ENCODE measurements around the gene MS4A6A. TPM values are rescaled to one million over a fixed set of nuclear protein-coding genes. Genes with fewer than 3 reads are reported as not detected.
"Not testable (repeated sequence)": the region's sequence is repeated elsewhere in the genome, so short reads cannot be mapped to it uniquely, and the experiment has no call there.

The MS4A6A gene
- total RNA-seq, 1 donor from 2014 or later = not detected

GRCh38 chr11:60155931-60156330 lies 27.0 kb downstream of the MS4A6A start:
- Histone ChIP-seq H3K36me3 (ENCODE audit: insufficient read depth, low read length) (no peaks in the 10 kb centered on the region), H3K27me3 (ENCODE audit: insufficient read depth, low read length) (no peaks in the 10 kb centered on the region), H3K79me2 (ENCODE audit: insufficient read depth, low read length) (no peaks in the 10 kb centered on the region), H3K4me2 (ENCODE audit: low read length) (no peak overlapping the region), H3K9ac (ENCODE audit: low read length) (no peak overlapping the region), H4K20me1 (ENCODE audit: insufficient read depth, low read length) (no peaks in the 10 kb centered on the region), H3K4me1 (ENCODE audit: insufficient read depth, low read length) (no peaks in the 10 kb centered on the region), H3K9me3 (ENCODE audit: insufficient read depth, low read depth, low read length) (no peaks in the 10 kb centered on the region), H2AFZ (ENCODE audit: low read depth, low read length) (no peak overlapping the region), H3K27ac (ENCODE audit: low read depth, low read length) (no peak overlapping the region), H3K4me3 (ENCODE audit: insufficient read depth, low read depth, low read length) (no peak overlapping the region)
- Mint-ChIP-seq H3K27me3 (ENCODE audit: low read depth, unreplicated experiment) (no peaks in the 10 kb centered on the region), H3K4me1 (ENCODE audit: low read depth, unreplicated experiment) (no peaks in the 10 kb centered on the region), H3K9me3 (ENCODE audit: unreplicated experiment) (no peaks in the 10 kb centered on the region), H3K27ac (ENCODE audit: unreplicated experiment) (no peak overlapping the region), H3K36me3 (ENCODE audit: low read depth, unreplicated experiment) (no peaks in the 10 kb centered on the region), H3K4me3 (ENCODE audit: unreplicated experiment) (no peak overlapping the region)
- FAIRE-seq (no peak), DNase-seq (ENCODE audit: low read depth) (no peak)
- TF ChIP-seq CTCF (IDR thresholded peaks at IDR 0.05; ENCODE audit: insufficient read depth, low read depth, low read length) = no peak
- TF ChIP-seq EZH2 (IDR thresholded peaks at IDR 0.05; ENCODE audit: insufficient read depth, low read length) = no peak

GRCh38 chr11:60152727-60153126 lies 30.2 kb downstream of the MS4A6A start:
- H3K4me3 Mint-ChIP-seq (ENCODE audit: unreplicated experiment); H3K4me1 ChIP-seq (ENCODE audit: insufficient read depth, low read length); H3K27me3 ChIP-seq (ENCODE audit: insufficient read depth, low read length); FAIRE-seq; H3K9me3 ChIP-seq (ENCODE audit: insufficient read depth, low read depth, low read length); H3K27me3 Mint-ChIP-seq (ENCODE audit: low read depth, unreplicated experiment); H3K27ac ChIP-seq (ENCODE audit: low read depth, low read length); H3K79me2 ChIP-seq (ENCODE audit: insufficient read depth, low read length); H3K36me3 ChIP-seq (ENCODE audit: insufficient read depth, low read length); H3K9me3 Mint-ChIP-seq (ENCODE audit: unreplicated experiment); H2AFZ ChIP-seq (ENCODE audit: low read depth, low read length); H3K4me1 Mint-ChIP-seq (ENCODE audit: low read depth, unreplicated experiment); H3K4me2 ChIP-seq (ENCODE audit: low read length); H3K27ac Mint-ChIP-seq (ENCODE audit: unreplicated experiment); H3K36me3 Mint-ChIP-seq (ENCODE audit: low read depth, unreplicated experiment); H4K20me1 ChIP-seq (ENCODE audit: insufficient read depth, low read length); H3K4me3 ChIP-seq (ENCODE audit: insufficient read depth, low read depth, low read length); DNase-seq (ENCODE audit: low read depth); H3K9ac ChIP-seq (ENCODE audit: low read length): not testable (repeated sequence)

- no peaks in the 10 kb centered on the region for H3K4me1 ChIP-seq (ENCODE audit: insufficient read depth, low read length)
- H3K79me2 ChIP-seq (ENCODE audit: insufficient read depth, low read length) = no peaks in the 10 kb centered on the region
- no peak overlapping the region for H2AFZ ChIP-seq (ENCODE audit: low read depth, low read length)
- H4K20me1 ChIP-seq (ENCODE audit: insufficient read depth, low read length) = no peaks in the 10 kb centered on the region
- DNase-seq (ENCODE audit: low read depth) = no peak
- H3K9me3 Mint-ChIP-seq (ENCODE audit: unreplicated experiment) = no peaks in the 10 kb centered on the region
- H3K27me3 Mint-ChIP-seq (ENCODE audit: low read depth, unreplicated experiment) = no peaks in the 10 kb centered on the region
- no peak overlapping the region for H3K27ac Mint-ChIP-seq (ENCODE audit: unreplicated experiment)
- no peak overlapping the region for H3K4me2 ChIP-seq (ENCODE audit: low read length)
- TF ChIP-seq EZH2 (IDR thresholded peaks at IDR 0.05; ENCODE audit: insufficient read depth, low read length) (no peak), CTCF (IDR thresholded peaks at IDR 0.05; ENCODE audit: insufficient read depth, low read depth, low read length) (no peak)
- no peak overlapping the region for H3K4me3 ChIP-seq (ENCODE audit: insufficient read depth, low read depth, low read length)
- no peak overlapping the region for H3K9ac ChIP-seq (ENCODE audit: low read length)
- FAIRE-seq = no peak
- H3K4me3 Mint-ChIP-seq (ENCODE audit: unreplicated experiment) = no peak overlapping the region
- no peaks in the 10 kb centered on the region for H3K9me3 ChIP-seq (ENCODE audit: insufficient read depth, low read depth, low read length)
- no peaks in the 10 kb centered on the region for H3K4me1 Mint-ChIP-seq (ENCODE audit: low read depth, unreplicated experiment)
- no peaks in the 10 kb centered on the region for H3K36me3 ChIP-seq (ENCODE audit: insufficient read depth, low read length)
- no peaks in the 10 kb centered on the region for H3K27me3 ChIP-seq (ENCODE audit: insufficient read depth, low read length)
- no peaks in the 10 kb centered on the region for H3K36me3 Mint-ChIP-seq (ENCODE audit: low read depth, unreplicated experiment)
- no peak overlapping the region for H3K27ac ChIP-seq (ENCODE audit: low read depth, low read length)
Measured at GRCh38 chr11:60150279-60150678, 32.6 kb downstream of the MS4A6A start.

All from astrocyte (in vitro differentiated cells and primary cell).